Activated CD4-positive, alpha-beta T cell treated with anti-CD3 and anti-CD28 coated beads, Interleukin-2, Interleukin-4, amounts not matched to agents 100 ng/mL and 50 ng/mL, durations not matched to agents 16 hours and 8 hours (primary cell): ENCODE data around the gene CPN2.

ENCODE experiments used
- DNase-seq: peaks from one replicate; pipeline ENCODE4 v3.0.0-alpha.2; 2020; ENCODE audit warnings: low spot score

The CPN2 gene

DNA sequence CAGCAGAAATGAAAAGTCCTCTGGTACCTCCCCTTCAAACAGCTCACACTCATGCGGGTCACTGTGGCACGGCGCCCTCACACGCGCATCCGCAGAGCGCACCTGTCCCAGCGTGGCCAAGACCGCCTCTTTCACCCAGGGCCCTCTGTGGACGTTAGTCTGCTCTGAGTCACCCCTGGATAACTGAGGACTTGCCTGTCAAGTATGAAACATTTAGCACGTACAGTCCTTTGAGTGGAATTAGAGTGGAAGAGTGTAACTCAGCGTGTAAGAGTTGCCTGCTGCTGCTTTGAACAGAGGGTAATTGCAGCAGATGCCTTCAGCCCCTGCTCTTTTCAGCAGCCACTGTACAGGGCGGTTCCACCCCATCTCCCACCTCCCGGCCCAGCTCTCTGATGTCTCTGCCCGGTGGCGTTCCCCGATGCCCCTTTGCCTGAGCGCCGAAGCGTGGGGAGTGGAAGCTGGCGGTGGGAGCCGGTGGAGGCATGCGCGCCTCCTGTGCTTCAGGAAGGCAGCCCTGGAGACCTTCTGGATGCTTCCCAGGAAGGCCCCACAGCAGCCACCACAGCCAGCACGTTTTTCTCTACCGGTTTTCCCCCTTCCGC lies 23.0 kb downstream of the CPN2 start:
- DNase-seq = no peak

DNA sequence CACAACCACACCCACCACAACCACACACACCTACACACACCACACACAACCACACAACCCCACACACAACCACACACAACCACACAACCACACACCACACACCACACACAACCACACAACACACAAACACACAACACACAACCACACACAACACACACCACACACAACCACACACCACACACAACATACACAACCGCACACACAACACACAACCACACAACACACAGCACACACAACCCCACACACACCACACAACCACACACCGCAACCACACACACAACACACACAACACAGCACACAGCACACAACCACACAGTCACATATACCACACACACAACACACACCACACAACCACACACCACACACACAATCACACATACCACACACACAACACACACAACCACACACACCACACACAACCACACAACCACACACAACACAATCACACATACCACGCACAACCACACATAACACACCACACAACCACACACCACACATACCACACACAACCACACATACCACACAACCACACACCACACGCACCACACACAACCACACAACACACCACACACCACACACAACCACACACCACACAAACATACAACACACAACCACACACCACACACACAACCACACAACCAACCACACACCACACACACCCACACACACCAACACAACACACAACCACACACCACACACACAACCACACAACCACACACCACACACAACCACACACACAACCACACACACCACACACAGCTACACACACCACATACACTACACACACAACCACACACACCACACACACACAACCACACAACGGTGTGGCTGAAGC lies 23.7 kb downstream of the CPN2 start:
- DNase-seq = no peak

DNA sequence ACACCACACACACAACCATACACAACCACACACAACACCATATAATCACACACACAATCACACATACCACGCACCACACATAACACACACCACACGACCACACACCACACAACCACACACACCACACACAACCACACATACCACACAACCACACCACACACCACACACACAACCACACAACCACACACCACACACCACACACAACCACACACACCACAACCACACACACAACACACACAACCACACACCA lies 24.2 kb downstream of the CPN2 start:
- DNase-seq = no peak

DNA sequence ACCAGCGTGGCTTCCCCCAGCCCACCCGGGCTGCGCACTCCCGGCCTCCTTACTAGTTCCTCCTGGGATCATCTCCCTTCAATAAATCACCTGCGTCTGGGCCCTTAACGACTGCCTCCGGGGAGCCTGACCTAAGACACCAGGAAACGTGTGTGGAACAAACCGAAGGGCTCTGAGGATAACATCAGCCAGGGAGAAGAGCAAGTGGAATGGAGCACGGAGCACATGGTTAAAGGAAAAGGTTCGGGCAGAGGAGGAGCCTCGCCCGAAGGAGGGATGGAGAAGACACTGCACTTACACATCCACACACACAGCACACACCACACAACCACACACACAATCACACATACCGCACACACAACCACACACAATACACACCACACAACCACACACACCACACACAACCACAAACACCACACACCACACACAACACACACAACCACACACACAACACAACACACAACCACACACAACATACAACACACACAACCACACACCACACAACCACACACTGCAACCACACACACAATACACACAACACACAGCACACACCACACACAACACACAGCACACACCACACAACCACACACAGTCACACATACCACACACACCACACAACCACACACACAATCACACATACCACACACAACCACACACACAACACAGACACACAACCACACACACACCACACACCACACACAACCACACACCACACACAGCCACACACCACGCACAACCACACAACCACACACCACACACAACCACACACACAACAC lies 24.7 kb downstream of the CPN2 start:
- no peak for DNase-seq

DNA sequence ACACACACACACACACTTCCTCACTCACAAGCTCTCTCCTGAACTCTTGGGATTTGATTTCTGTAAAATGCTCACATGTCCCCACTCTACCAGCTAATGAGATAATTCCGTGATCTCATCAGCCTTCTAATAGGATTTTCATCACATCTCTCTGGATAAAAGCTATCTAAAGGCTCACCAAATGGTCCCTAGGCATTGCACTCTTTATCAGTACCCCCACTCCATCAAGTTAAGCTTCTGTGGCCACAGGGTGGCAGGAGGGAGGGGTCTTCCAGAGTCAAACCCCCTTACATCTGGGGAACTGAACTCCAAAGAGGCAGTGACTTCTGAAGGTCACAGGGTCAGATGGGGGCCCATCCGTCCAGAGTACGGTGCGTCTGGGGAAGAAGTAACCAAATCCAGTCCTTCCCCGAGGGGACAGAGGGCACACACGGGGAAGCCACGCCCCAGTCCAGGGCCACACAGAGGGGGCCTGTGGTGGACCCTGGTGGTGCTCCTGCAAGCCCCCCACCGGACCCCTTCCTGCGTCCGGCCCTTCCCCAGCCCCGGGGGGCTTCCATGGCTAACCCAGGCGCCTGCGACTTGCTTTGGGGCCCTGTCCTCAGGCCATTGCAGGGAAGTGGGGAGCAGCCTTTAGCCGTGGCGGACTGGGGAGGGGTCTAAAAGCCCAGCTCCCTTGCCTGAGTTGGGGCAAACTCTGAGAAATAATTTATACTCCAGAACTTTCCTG lies 25.5 kb downstream of the CPN2 start:
- no peak for DNase-seq

DNA sequence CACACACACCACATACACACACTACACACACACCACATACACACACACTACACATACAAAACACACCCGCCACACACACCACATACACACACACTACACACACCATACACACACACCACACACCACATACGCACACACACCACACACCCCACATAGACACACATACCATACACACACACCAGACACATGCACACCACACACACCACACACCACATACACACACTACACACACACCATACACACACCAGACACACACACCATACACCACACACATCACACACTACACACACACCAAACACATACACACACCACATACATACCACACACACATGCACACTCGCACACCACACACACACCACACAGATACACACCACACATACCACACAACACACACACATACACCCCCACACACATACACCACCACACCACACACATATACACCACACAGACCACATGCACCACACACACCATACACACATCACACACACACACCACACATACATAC lies 26.3 kb downstream of the CPN2 start:
- DNase-seq = no peak

DNA sequence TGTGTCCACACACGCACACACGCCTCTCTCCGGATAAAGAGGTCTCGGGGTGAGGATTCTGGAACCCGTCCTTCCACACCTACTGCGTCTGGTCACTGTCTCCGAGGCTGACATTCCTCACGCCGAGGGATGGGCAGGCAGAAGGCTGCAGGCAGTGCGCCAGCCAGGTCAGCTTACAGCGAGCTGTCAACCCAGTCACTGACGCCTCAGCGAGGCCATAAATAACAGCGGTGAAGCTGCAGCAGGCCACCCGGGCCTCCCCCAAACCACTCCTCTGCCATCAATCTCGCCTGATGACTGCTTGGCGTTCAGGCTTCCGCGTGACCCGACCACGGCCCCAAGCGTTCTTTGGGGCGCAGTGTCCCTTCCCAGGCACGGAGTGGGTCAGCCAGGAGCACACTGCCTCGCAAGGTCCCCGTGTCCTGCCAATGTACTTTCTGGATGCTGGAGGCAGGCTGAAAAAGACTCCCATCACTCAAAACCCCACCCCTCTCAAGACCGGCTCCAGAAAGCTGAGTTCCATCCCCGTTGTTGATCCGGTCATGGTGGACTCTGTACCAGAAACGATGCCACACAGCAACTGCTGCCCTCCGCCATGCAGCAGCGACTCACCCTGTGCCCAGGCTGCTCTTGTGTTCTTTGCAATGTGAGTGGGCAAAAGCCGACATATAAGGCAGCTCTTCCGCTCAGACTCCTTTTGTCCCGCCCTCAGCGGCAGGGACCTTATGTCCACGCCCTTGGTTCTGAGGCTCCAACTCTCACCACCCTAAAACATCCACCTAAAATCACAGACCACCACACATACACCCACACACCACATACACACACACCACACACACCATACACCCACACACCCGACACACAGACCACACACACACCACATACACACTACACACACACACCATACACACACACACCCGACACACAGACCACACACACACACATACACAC lies 27.1 kb downstream of the CPN2 start:
- no peak for DNase-seq

DNA sequence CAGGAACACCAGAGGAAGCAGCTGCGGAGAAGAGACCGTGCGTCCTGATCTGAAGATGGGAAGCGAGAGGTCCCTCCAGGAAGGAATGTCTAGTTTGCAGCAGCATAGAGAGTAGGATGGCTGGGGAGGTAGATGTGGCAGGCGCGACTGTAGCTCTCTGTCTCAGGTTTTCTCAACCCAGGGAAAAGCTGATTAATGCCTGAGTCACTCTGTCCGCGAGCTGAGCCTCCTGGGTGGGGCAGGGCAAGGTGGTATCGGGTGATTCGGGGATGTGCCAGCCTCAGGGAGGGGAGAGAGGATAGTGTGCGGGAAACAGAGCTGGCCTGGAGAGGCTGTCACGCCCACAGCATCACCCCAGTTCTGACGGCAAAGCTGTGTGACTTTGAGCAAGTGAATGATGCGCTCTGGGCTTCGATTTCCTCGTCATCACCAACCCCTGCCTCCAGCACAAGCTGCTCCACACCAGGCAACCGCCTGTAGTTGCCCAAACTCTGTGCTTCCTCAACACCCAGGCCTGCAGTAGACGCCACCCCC lies 28.4 kb downstream of the CPN2 start:
- no peak for DNase-seq

DNA sequence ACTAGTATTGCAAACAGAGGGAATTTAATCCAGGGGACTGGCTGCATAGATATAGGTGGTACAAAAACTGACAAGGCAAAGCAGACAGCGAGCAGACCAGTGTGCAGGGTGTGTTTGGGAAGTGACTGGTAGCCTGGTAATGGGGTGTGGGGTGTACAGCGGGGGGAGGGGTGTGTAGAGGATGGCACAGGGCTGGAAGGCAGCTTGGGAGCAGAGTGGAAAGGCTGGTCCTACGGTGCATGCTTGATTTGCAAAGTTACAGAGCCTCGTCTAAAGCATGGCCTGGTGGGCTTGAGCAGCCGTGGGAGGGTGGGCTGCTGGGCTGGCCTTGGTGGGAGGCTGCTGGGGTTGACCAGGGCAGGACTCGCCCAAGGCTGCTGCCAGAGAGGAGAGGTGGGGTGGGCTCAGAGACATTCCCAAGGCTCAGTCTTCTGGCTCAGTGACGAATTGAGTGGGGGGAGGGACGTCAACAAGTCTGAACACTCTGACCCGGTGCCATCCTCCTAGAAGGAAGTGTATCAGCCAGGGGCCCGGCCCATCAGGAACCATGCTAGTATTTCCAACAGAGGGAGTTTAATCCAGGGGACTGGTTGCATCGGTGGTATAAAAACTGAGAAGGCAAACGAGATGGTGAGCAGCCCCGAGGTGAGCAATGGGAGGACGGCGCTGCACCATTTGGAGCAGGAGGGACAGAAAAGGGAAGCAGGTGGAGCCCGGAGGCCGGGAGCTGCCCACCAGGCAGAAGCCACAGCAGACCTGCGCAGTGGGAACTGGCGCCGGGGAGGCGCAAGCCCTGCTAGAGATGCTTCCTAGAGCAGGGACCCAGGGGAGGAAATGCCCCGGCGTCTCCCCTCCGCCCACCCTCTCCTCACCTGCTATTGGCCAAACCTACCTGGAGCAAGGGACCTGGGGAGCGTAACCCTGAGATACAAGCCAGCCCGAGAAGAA lies 29.2 kb downstream of the CPN2 start:
- no peak for DNase-seq

DNA sequence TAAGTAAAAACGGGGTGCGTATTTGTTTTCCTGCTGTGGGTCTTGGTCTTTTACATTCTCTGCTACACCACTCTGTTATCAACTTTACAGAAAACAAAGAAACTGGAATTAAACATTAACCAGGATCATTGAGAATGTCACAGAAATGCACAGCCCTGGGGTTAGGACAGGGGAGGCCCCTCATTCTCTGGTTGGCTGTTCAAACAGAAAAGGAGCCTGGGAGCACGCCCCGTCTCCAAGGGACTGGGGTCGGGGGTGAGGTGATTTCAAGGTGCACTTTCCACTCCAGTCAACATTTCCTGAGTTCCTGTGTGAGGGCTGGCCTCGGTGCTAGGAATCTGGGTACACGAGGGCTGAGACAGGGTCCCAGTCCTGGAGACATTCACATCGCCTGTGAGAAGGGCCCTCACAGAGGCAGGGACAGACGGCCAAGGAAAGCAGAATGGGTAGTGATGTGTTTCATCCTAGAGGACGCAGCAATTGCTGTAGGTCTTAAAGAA lies 30.3 kb downstream of the CPN2 start:
- no peak for DNase-seq

DNA sequence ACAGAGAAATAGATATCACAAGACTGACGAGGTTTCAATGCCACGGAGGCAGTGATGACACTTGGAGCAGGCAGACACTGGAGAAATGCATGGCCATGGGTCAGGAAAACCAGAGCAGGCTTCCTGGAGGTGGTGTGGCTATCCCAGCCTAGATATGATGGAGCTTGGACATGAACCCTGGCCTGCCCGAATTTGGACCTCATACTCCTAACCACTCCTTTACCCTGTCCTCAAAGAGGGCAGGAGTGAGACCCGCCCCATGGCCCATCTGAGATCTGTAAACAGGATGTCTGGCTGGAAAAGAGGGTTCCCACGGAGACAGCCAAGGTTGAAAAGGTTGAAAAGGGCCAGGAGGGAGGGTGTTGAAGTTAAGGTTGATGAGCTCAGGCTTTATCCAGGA lies 31.0 kb downstream of the CPN2 start:
- no peak for DNase-seq

DNA sequence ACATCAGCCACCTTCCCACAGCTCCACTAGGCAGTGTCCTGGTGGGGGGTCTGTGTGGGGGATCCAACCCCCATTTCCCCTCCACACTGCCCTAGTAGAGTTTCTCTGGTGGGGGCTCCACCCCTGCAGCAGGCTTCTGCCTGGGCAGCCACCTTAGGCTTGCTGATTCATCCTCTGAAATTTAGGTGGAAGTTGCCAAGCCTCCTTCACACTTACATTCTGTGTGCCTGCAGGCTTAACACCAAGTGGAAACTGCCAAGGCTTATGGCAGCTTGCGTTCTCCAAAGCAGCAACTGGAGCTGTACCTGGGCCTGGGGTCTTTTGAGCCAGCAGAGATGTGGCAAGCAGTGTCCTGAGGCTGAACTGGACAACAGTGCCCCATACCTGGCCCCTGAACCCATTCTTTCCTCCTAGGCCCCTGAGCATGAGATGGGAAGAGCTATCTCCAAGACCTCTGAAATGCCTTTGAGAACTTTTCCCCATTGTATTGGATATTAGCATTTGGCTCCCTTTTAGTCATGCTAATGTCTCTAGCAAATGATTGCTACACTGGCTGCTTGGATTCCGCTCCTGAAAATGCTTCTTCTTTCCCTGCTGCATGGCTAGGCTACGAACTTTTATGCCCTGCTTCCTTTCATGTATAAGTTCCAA lies 32.5 kb downstream of the CPN2 start:
- no peak for DNase-seq

DNA sequence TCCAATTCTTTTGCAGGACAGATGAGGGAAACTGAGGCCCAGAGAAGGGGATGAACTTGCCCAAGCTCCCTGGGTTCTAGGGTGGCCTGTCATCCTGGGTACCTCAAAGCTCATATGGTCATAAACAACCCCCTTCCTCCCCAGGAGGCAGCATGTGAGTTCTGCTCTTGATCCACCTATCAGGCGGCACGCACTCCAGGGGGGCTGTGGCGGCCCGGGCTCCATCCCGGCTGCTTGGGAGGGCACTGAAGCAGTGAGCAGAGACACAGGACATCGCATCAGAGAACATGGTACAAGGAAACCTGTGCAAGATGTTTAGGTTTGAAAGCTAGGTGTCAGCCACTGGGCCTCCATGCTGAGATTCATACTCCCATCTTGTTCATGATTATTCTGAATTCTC lies 34.2 kb downstream of the CPN2 start:
- no peak for DNase-seq

DNA sequence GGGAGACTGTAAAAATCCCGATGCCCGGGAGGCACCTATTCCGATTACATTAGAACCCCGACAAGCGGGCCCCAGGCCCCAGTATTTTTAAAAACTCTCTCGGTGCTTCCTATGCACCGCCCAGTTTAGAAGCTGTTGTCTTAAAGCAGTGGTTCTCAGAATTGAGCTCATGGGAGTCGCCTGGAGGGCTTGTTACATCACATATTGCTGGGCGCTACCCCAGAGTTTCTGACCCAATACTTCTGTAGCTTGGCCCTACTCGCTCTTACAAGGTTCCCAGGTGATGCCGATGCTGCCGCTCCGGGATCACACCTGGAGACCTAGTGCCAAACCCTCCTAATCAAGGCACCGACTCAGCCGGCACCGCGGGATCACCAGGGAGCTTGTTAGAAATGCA lies 35.2 kb downstream of the CPN2 start:
- no peak for DNase-seq

DNA sequence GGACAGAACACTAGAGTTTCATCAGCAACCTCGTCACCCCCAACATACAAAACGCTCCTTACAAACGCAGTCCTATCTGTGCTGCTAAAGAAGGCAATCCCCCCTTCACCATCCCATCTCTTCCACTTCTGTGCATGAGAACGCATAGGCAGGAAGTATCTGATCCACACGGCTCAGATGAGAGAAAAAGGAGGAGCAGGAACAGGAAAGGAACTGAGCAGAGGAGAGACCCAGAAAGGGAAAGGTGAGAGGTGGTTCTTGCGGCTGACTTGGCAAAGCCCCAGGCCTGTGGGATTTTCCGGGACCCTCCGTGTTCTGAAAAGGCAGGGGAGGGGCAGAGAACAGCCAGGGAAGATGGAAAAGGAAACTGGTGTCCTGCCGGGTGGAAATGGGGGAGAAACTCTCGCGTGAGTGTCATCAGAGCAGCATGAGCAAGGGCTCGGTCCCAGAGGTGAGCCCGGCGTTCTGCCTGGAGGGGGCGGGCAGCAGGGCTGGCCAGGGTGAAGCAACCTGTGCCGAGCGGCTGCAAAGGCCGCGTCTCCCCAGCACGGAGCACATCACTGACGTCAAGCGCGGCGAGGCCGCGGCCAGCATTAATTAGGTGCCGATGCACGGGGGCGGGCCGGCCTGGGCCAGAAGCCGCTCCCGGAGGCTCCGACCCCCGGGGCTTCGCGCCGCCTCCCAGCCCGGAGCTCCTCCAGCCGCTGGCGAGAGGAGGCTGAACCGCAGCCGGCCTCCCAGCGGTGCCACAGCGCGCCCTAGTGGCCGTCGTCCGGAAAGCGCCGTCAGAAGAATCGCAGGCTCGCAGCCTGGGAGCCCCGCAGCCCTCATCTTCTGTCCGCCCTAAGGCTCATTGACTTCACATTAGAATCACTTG lies 35.8 kb downstream of the CPN2 start:
- DNase-seq = peak; percentile 80

DNA sequence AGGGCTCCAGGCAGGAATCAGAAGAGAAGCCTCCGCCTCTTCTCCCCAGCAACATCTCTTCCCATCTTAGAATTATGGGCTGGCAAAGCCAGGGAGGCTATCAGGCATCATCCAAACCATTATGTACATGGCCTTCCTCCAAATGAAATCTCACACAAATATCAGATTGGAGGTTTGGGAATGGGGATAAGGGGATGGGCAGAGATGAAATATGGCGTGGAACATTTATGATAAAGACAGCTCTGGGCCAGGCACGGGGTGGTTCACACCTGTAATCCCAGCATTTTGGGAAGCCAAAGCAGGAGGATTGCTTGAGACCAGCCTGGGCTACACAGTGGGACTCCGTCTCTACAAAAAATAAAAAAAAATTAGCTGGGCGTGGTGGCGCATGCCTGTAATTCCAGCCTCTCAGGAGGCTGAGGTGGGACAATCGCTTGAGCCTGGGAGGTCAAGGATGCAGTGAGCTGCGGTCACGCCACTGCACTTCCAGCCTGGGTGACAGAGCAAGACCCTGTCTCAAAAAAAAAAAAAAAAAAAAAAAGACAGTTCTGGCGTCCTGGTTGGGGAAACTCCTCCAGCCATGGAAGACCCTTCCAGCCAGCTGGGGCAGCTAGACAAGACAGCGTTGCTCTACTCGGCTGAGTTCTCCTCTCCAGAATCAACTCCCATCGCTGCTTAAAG lies 36.6 kb downstream of the CPN2 start:
- DNase-seq = no peak

DNA sequence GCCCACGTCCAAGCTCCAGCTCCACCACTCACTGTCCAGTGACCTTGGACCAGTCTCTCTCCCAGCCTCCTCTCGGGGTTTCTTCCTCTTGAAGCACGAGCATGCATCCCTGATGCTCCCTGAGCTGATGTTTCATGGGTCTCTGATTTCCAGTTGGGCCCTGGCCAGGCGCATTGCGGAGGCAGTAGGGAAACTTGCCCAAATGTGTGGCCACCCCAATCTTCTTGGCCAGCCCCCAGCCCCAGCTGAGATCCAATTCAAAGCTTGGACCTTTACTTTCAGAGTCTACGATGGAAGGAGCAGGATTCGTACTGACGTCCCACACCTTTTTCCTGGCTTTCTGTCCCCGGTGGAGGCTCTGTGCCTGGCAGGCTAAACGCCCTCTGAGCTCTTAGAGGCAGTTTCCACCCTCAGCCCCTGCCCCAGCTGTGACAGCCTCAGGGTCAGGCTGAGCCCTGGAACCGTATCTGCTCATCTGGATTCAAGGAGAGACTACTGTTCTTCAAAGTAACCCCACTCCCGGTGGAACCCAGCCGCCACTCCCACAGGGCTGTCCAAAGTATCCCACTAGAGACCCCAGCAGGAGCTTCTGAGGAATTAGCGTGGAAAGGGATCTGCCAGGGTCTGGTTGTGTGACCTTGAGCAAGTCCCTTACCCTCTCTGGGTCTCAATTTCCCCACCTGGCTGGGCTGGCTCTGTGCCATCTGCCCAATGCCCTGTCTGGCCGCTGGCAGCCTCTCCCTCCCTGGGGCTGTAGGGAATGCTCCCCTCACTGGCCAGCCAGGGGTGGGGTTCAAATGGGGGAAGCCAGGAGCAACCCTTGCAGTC lies 37.4 kb downstream of the CPN2 start:
- no peak for DNase-seq
